GM21723 (cell line): ENCODE data around the gene PDIA2.

Source experiments
- ATAC-seq: cut with Tn5 transposase; IDR thresholded peaks from one replicate; pipeline ENCODE4 v1.9.1; 2021; ENCODE audit warnings: mild to moderate bottlenecking, moderate library complexity; ENCODE audit not compliant: unreplicated experiment

PDIA2 gene

GRCh38 chr16:279531-279930 is 3.4 kb upstream of the PDIA2 start:
- ATAC-seq = no peak

DNA sequence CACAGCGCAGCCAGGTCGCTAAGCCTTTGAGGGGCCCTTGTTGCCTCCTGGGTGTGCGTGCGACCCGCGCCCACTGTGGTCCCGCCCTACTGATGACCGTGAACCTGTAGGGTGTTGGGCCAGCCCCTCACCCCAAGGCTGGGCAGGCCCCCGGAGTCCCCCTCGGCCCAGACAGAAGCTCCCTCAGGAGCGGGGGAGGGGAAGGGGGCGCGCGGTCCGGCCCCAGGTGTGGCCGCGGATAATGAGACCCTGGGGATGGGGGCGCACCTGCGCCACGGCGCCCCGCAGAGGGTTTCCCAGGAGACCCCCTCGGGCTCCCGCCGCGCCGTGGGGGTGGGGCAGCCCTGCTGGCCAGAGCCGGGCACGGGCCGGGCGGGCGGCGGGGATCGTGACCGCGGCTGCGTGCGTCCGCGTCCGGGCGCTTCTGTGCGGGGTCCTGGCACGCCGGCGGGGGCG is 2.9 kb upstream of the PDIA2 start:
- ATAC-seq = no peak

- ATAC-seq = no peak
Observed at GRCh38 chr16:280552-280951, 2.4 kb upstream of the PDIA2 start, which contains the start of gene ARHGDIG. Gene ARHGDIG (plus strand): TSS chr16:280591. CDS start chr16:280681, 90 bp downstream.

DNA sequence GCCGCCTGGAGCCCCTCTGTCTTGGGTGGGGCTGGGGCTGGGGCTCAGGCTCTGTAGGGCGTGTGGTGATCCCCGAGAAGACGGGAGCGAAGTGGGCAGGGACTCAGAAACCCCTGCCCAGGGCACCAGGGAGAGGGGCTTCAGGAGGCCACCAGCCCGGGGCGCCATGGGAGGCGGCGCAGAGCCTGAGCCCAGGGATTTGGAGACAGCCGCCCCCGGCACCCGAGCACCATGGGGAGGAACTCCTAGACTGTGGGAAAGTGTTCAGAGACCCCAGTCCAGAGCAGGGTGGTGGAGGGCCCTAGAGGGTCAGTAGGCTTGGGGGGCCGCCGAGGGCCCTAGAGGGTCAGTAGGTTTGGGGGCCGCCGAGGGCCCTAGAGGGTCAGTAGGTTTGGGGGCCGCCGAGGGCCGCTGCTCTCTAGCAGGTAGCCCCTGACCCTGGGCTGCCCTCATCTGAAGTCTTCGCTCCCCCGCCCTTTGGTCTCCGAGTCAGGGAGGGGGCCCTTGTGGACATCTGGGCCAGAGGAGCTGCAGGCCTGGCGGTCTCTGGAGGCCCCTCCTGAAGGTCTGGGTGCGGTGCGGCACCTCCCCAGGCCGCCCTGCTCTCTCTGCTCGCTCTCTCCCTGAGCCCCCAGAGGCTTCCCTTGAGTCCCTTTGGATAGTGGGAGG is 1.8 kb upstream of the PDIA2 start:
- no peak for ATAC-seq

DNA sequence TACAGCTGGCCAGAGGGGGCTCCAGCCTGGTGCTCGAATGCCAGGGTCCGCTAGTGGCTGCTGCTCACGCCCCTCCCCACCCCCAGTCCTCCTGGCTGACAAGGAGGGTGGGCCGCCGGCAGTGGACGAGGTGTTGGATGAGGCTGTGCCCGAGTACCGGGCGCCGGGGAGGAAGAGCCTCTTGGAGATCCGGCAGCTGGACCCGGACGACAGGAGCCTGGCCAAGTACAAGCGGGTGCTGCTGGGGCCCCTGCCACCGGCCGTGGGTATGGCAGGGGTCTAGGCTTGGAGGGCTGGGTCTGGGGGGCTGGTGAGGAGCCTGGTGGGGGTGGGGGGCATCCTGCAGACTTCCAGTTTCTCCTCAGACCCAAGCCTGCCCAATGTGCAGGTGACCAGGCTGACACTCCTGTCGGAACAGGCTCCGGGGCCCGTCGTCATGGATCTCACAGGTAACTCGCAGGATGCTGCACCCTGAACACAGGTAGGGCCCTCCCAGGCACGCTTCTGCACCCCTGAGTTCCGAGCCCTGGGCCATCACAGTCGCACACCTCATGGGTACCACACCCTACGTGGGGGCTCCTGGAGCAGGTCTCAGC is 1.2 kb upstream of the PDIA2 start:
- no peak for ATAC-seq

GRCh38 chr16:282491-282890 is 473 bp upstream of the PDIA2 start:
- ATAC-seq = no peak

- ATAC-seq = no peak
Observed at GRCh38 chr16:284204-285120, 1.5 kb downstream of the PDIA2 start.

DNA sequence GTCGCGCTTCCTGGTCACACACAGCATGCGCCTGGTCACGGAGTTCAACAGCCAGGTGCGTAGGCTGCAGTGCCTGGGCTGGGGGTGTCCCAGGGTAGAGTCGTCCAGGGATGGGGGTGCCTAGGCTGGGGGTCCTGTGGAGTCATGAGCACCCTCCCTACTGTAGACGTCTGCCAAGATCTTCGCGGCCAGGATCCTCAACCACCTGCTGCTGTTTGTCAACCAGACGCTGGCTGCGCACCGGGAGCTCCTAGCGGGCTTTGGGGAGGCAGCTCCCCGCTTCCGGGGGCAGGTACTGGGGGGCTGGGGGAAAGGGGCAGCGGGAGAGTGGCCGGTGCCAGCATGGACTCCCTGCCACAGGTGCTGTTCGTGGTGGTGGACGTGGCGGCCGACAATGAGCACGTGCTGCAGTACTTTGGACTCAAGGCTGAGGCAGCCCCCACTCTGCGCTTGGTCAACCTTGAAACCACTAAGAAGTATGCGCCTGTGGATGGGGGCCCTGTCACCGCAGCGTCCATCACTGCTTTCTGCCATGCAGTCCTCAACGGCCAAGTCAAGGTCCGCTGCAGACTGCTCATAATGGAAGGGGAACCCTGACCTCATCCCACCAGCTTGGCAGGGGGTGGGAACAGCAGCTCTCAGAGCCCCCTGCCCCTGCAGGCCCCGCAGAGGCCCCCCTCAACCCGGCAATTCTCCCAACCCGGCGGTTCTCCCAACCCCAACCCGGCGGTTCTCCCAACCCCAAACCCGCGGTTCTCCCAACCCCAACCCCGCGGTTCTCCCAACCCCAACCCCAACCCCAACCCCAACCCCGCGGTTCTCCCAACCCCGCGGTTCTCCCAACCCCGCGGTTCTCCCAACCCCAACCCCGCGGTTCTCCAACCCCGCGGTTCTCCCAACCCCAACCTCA is 2.4 kb downstream of the PDIA2 start:
- no peak for ATAC-seq

- ATAC-seq = no peak
Observed at GRCh38 chr16:286491-287297, 3.7 kb downstream of the PDIA2 start.

- ATAC-seq = no peak
Observed at GRCh38 chr16:287298-287811, 4.4 kb downstream of the PDIA2 start.

GRCh38 chr16:287981-288920 is 5.3 kb downstream of the PDIA2 start:
- ATAC-seq = no peak

DNA sequence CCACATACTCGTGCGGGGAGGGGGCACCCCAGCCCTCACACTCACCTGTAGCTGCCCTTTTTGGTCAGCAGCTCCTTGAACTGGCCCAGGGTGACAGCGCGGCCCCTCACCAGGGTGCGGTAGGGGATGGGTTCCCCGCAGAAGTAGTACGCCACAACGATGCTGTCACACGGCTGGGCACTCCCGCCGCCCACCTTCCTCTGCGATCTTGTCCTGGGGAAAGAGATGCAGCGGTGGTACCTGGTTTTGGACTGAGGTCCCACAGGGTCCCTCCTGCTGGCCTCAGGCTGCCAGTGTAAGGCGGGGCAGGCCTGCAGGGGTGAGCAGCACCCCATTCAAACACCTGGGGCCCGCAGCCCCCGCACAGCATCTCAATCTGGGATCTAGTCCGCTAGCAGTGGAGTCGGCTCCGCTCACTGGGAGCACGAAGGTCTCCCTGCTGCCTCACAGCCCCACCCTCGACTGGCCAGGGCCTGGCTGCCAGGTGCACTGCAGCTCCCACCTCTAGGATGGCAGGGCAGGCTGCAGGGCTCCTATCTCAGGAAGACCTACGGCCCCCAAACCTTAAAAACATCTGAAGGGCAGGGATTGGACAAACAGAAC is 6.5 kb downstream of the PDIA2 start:
- no peak for ATAC-seq

GRCh38 chr16:290015-290680 is 7.2 kb downstream of the PDIA2 start:
- ATAC-seq = no peak

- ATAC-seq = no peak
Observed at GRCh38 chr16:290681-291405, 7.9 kb downstream of the PDIA2 start.

GRCh38 chr16:291539-291938 is 8.6 kb downstream of the PDIA2 start:
- ATAC-seq = no peak

DNA sequence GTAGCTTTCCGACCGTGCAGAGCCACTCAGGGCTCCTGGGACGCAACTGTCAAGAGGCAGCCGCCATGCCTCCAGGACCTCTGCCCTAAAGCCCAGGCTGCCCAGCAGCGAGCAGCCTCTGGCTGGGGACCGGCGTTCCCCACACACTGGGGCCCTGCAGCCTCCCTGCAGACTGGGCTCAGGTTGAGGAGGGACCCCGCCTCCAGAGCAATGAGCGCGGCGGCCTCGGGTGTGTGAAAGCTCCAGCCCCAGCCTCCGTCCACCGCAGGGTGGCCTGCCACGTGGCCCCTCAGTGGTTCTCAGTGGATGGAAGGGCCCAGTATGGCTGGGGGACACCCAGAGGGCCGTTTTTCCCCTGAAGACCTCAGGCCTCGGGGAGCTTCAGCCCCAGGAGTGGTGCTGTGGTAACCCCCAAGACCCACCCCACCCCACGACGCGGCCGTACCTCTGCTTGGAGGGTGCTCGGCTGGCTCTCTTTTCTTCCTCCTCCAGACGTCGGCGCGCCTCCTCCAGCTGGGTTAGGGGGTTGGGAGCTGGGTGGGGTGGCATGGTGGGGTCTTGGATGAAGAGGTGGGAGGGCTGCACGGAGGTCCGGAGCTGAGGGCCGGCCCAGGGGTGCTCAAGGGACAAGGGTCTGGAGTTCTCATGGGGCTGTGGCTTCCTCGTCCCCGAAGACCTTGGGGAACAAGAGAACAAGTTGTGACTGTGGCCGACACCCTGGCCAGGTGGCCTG is 10.2 kb downstream of the PDIA2 start:
- no peak for ATAC-seq
